D341Med (cell line): ENCODE results near the gene OXSR1.
"Not testable (repeated sequence)": the region's sequence is repeated elsewhere in the genome, so short reads cannot be mapped to it uniquely, and the experiment has no call there.

Experiments
- DNase-seq: peaks from one replicate; pipeline ENCODE4 v3.0.0; 2012; ENCODE audit warnings: low spot score

OXSR1 gene

DNA sequence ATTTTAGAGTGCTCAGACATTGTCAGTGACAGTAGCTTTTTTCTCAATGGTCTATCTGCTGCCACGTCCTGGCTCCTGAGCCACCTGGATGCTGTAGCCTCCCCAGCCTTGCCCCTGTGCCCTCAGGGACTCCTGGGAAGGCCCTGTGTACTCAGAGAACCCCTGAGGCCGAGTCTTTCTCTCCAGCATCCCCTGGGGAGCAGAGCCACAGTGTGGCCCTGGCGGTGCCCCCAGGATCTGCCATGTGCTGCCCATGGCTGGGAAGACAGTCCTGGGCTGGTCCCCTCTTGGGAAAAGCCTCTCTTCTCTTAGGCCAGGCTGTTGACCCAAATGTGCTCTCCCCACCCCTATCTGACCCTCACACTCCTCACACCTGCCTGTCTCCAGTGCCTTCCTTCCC, 21.8 kb upstream of the OXSR1 start:
- DNase-seq, result no peak

- DNase-seq, result no peak
Observed at GRCh38 chr3:38146504-38146903, 18.8 kb upstream of the OXSR1 start.

- DNase-seq, result no peak
Observed at GRCh38 chr3:38147421-38147820, 17.9 kb upstream of the OXSR1 start.

DNA sequence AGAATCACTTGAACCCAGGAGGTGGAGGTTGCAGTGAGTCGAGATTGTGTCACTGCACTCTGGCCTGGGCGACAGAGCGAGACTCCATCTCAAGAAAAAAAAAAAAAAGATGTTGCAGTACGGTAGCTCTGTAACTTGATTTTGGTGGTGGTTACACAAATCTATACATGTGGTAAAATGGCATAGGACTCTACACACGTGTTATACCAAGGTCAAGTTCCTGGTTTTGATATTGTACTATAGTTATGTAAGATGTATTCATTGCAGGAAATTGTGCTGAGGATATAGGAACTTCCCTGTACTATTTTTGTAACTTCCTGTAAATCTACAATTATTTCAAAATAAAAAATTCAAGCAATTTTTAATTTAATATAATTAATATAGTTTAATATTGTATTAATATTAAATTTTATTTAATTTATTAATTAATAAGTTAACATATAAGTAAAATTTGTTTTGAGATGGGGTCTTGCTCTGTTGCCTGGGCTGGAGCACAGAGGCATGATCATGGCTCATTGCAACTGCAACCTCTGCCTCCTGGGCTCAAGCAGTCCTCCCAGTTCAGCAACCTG, 16.9 kb upstream of the OXSR1 start:
- DNase-seq, result no peak

DNA sequence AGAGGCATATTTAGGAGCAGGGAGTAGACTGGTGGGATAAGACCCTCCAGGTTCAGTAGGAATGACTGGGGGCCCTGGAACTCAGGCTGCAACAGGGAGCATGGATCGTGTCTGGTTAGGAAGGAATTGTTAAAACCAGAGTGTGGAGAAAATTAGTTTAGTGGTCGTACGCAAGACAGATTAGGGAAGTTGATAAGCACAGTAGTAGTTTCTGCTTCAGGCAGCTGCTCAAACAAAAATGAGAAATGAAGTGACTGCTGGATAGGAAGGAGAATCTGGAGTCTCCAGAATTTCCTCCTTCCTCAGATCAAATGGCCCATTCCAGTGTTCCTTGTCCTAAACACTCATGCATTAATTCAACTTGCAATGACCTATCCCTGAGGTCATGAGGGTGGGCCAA, 15.6 kb upstream of the OXSR1 start:
- no peak for DNase-seq

DNA sequence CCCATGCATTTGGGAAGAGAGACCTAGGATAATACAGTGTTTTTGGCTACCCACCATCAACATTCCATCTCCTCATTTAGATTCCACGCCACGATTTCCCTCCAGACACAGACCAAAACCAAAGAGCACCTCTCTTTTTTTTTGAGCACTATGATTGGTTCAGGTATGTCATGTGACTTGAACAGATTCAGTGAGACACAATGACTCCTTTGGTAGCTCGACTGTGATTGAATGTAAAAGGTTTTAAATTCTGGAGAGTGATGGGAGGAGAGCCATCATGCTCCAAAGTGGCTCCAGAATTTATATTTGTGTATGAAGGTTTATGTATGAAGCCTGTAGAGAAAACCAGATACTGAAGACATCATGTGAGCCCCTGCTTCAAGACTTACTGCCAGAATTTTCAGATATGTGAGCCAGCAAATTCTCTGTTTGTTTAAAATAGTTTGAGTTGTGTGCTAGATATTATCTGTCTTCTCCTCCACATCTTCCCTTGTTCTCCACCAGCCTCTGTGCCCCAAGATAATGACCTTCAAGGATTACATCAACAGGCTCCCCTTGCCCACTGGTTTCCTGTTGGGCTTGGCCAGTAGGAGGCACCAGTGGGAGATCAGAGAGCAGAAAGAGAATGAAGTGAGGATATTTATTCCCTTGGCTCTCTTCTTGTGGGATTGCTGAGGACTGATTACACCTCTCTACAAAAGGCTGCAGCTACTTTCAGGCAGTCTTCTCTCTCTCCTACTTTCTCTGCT, 14.4 kb upstream of the OXSR1 start:
- no peak for DNase-seq

DNA sequence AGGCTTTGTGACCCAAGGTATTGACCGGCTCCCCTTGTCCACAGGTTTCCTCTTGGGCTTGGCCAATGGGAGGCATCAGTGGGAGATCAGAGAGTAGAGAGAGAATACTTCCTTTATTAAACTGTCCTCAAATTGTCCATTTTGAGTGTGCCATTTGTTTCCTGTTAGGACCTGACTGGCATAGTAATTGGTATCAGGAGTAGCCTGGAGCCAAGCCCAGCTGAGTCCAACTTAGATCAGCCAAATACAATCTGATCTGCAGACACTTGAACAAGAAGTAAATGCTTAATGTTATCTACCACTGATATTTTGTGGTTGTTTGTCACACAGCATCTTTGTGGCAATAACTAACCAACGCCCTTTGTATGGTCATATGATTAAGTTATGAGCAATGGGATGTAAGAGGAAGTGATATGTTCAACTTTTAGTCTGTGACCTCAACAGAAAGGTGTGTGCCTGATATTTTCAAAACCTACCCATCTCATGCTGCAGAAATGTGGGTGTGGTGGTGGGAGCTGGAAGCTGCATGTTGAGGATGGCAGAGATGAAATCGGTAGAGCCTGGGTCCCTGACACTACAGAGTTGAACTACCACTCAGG, 13.6 kb upstream of the OXSR1 start:
- no peak for DNase-seq

GRCh38 chr3:38152609-38153008, 12.7 kb upstream of the OXSR1 start:
- DNase-seq, result no peak

DNA sequence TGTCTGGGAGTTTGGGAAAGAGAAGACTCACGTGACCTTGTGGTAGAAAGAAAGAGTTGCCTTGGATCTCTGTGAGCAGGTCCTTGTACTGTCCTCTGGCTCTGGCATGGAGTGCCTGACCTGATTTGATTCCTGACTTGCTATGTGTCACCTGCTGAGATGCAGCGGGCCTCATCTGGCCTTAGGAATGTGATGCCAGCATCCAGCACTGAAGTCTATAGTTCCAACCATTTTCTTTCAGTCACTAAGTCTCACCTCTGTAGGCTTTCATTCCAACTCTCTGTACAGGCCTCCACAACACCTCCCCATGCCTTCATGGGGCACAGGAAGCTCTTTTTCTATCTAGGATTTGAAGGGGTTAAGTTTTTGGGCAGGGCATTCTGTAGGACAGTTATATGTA, 12.1 kb upstream of the OXSR1 start:
- no peak for DNase-seq

DNA sequence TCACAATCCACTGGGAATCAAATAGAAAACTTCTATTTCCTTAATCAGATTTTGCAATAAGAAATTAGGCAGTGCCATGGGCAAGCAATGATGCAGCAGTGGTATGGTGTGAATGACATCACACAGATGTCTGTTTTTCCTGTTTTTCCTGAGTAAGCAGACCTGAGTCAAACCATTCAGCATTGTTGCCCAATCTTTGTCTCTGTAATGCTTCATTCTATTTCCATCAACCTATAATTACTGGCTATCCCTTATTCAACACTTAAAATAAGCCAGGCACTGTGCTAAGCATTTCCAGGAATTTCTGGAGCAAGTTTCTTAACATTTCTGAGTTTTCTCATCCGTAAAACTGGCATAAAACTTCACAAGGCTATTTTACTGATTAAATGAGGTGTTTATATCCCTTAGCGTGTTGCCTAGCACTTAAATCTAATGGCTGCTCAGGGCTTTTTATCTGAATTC, 11.3 kb upstream of the OXSR1 start:
- no peak for DNase-seq

DNA sequence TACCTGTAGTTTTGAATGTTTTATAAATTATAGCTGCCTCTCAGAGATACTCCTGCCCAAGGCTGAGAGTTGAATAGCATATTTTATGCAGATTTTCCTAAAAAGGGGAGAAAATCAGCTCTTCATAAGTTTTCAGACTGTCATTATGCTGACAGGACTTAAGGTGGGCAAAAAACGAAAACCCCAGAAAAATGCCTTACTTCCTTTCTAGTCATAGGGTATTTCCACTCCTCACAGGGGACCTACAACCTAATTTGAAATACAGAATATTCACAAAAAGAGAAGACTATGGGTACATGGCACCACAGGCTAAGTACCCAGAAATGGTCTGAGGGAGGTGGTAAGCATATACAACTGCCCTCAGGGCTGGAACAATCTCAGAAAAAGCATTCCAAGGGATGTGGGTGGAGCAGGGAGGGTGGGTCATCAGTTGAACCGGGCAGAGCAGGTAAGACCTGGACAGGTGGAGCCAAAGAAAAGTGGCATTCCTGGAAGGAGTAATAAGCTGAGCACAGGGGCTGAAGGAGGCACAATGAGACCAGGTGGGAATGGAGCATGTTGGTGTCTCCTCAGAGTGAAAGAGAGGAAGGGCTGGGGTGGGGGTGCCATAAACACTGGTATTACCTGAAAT, 10.6 kb upstream of the OXSR1 start:
- no peak for DNase-seq

GRCh38 chr3:38155825-38156224, 9.5 kb upstream of the OXSR1 start:
- DNase-seq, result no peak

DNA sequence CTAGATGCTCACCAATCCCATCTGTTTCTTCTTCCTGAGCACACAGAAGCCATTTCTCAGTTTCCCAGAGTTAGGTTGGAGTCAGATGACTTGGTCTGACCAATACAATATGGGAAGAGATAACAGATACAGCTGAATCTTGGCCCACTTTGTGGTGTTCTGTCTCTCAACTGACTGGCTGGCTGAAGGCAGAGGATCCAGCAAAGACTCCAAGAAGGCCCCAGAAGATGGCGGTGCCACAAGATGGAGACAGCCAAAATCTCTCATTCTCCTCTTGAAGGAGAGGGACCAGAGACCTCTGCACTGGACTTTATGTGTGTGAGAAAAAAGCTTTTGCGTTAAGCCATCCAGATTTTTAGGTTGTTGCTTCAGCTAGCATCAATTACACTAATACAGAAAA, 8.2 kb upstream of the OXSR1 start:
- no peak for DNase-seq

- no peak for DNase-seq
Observed at GRCh38 chr3:38157595-38157994, 7.7 kb upstream of the OXSR1 start.

GRCh38 chr3:38158472-38158871, 6.9 kb upstream of the OXSR1 start:
- no peak for DNase-seq

DNA sequence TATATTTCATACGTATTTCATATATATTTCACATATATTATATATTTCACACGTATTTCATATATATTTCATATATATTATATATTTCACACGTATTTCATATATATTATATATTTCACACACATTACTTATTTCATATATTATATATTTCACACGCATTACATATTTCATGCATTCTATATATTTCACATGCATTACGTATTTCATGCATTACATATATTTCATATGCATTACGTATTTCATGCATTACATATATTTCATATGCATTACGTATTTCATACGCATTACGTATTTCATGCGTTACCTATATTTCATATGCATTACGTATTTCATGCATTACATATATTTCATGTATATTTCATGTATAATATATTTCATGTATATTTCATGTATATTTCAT, 4.6 kb upstream of the OXSR1 start:
- not testable (repeated sequence) for DNase-seq

- peak; percentile 40 for DNase-seq
Observed at GRCh38 chr3:38163117-38163840, 2.1 kb upstream of the OXSR1 start.

DNA sequence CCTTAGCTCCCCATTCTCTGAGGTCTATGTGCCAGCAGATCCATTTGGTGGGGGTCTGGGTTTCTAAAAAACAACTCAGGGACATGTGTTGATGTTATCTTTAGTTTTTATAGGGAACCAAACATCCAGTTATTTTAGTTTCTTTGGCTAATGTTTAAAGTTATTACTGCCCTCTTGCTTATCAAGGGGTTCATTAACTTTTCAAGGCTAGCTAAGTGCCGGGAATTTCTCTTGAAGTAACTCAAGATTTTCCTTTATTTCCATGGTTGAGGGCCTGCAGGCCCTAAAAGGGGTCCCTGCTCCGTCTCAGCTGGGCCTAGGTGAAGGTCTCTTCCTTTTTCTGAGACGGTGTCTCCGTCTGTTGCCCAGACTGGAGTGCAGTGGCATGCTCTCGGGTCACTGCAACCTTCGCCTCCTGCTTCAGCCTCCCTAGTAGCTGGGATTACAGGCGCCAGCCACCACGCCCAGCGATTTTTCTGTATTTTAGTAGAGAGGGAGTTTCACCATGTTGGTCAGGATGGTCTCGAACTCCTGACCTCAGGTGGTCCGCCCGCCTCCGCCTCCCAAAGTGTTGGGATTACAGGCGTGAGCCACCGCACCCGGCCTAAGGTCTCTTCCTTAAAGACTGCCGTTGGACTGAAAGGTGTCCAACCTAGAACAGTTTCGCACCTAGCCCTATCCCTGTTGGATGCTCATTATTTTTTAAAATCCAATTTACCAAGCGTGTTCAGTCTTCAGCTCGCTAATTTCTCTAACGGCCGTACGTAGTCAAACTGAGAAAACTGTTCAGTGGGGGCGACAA, 1.3 kb upstream of the OXSR1 start:
- DNase-seq, result no peak

DNA sequence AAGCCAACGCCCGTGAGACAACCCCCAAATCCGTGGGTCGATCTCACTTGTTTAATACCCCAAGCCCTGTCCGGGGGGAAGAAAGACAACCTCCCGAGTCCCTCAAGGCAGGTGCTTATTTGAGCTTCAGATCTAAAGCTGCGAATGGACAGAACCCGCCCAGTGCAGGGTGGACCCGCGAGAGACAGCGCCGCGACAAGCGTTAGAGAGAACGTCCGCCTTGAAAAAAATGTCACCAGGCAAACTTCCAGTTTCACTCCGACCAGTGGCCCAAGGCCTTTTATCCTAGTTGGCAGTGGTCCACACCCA, 740 bp upstream of the OXSR1 start:
- DNase-seq, result no peak

GRCh38 chr3:38165722-38166387, 518 bp downstream of the OXSR1 start:
- DNase-seq, result peak; percentile 52

DNA sequence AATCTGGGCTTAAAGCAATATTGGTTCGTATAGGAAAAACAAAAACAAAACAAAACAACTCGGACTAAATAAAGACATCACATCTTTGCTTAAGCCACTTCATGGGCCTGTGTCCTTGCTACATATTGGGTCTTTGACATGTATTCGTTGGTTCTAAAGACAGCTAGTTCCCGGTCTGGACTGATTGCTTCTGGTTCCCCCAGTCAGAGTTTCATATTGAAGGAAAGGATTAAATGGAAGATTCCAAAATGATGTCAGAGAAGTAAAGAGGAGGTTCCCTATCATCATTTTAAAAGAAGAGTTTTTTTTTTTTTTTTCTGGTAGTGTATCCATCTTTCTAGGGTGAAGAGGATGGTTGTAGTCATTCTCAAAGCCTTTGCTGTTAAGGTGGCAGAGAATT, 2.3 kb downstream of the OXSR1 start:
- DNase-seq, result no peak
